H9 (cell line): ENCODE measurements around the gene CHN2. TPM values are rescaled to one million over a fixed set of nuclear protein-coding genes. Genes with fewer than 3 reads are reported as not detected.

Experiments
- DNase-seq: peaks from one replicate; pipeline ENCODE4 v3.0.0-alpha.2; 2017
- H2AFZ ChIP-seq: one replicate; pipeline ENCODE4 v1.6.1; 2013; ENCODE audit warnings: mild to moderate bottlenecking, low read length, control low read depth, moderate library complexity
- H2AK5ac ChIP-seq: 2 replicates; pipeline ENCODE4 v1.6.1; 2013; ENCODE audit warnings: low read length, control low read depth, mixed read lengths; ENCODE audit not compliant: insufficient read length
- H2BK120ac ChIP-seq: one replicate; pipeline ENCODE4 v1.6.1; 2013; ENCODE audit warnings: low read depth, mild to moderate bottlenecking, low read length, control low read depth, inconsistent platforms; ENCODE audit not compliant: poor library complexity, severe bottlenecking
- H2BK12ac ChIP-seq: 2 replicates; pipeline ENCODE4 v1.6.1; 2013; ENCODE audit warnings: low read length, control low read depth, mixed read lengths, low read depth; ENCODE audit not compliant: insufficient read length
- H2BK15ac ChIP-seq: 2 replicates; pipeline ENCODE4 v1.6.1; 2013; ENCODE audit warnings: low read depth, low read length, control low read depth
- H2BK20ac ChIP-seq: one replicate; pipeline ENCODE4 v1.6.1; 2013; ENCODE audit warnings: low read depth, mild to moderate bottlenecking, low read length, control low read depth, inconsistent platforms; ENCODE audit not compliant: poor library complexity, severe bottlenecking
- H2BK5ac ChIP-seq: 2 replicates; pipeline ENCODE4 v1.6.1; 2013; ENCODE audit warnings: low read length, control low read depth, mixed read lengths; ENCODE audit not compliant: insufficient read length
- H3K14ac ChIP-seq: 2 replicates; pipeline ENCODE4 v1.6.1; 2013; ENCODE audit warnings: low read length, control low read depth; ENCODE audit not compliant: insufficient read depth
- H3K18ac ChIP-seq: 2 replicates; pipeline ENCODE4 v1.6.1; 2013; ENCODE audit warnings: low read depth, mild to moderate bottlenecking, mixed read lengths, low read length, control low read depth; ENCODE audit not compliant: insufficient read length
- H3K23ac ChIP-seq: 2 replicates; pipeline ENCODE4 v1.6.1; 2013; ENCODE audit warnings: low read length, control low read depth, mixed read lengths, low read depth; ENCODE audit not compliant: insufficient read length
- H3K23me2 ChIP-seq: 2 replicates; pipeline ENCODE4 v1.6.1; 2013; ENCODE audit warnings: low read depth, mild to moderate bottlenecking, mixed read lengths, low read length, control low read depth; ENCODE audit not compliant: insufficient read length, poor library complexity, severe bottlenecking
- H3K27ac ChIP-seq: 2 replicates; pipeline ENCODE4 v1.5.1; 2013; ENCODE audit warnings: low read length, control low read depth, mixed read lengths, low read depth; ENCODE audit not compliant: insufficient read length
- H3K27me3 ChIP-seq: 2 replicates; pipeline ENCODE4 v1.6.1; 2013; ENCODE audit warnings: low read length, control low read depth, inconsistent platforms; ENCODE audit not compliant: insufficient read depth
- H3K4ac ChIP-seq: 2 replicates; pipeline ENCODE4 v1.6.1; 2013; ENCODE audit warnings: low read depth, mild to moderate bottlenecking, control low read depth, inconsistent platforms, low read length, moderate library complexity
- H3K4me1 ChIP-seq: 2 replicates; pipeline ENCODE4 v1.6.1; 2013; ENCODE audit warnings: low read length, control low read depth, inconsistent platforms; ENCODE audit not compliant: insufficient read depth
- H3K4me2 ChIP-seq: 2 replicates; pipeline ENCODE4 v1.6.1; 2013; ENCODE audit warnings: low read length, control low read depth, mixed read lengths; ENCODE audit not compliant: insufficient read length, insufficient read depth
- H3K56ac ChIP-seq: 2 replicates; pipeline ENCODE4 v1.6.1; 2013; ENCODE audit warnings: low read depth, mild to moderate bottlenecking, mixed read lengths, low read length, control low read depth; ENCODE audit not compliant: insufficient read length
- H3K79me1 ChIP-seq: 2 replicates; pipeline ENCODE4 v1.6.1; 2013; ENCODE audit warnings: low read depth, mild to moderate bottlenecking, moderate library complexity, low read length, control low read depth, inconsistent platforms; ENCODE audit not compliant: insufficient read depth, poor library complexity, severe bottlenecking
- H3K79me2 ChIP-seq: 2 replicates; pipeline ENCODE4 v1.6.1; 2013; ENCODE audit warnings: low read length, control low read depth, inconsistent platforms; ENCODE audit not compliant: insufficient read depth
- H3K9ac ChIP-seq: 2 replicates; pipeline ENCODE4 v1.6.1; 2013; ENCODE audit warnings: low read length, control low read depth, mixed read lengths; ENCODE audit not compliant: insufficient read length; ENCODE audit errors: extremely low read depth
- H3K9me3 ChIP-seq: one replicate; pipeline ENCODE4 v1.6.1; 2013; ENCODE audit warnings: low read depth, low read length, inconsistent platforms; ENCODE audit not compliant: control insufficient read depth
- H3T11ph ChIP-seq: one replicate; pipeline ENCODE4 v1.6.1; 2013; ENCODE audit warnings: mild to moderate bottlenecking, low read length, control low read depth, inconsistent platforms
- H4K20me1 ChIP-seq: one replicate; pipeline ENCODE4 v1.6.1; 2013; ENCODE audit not compliant: control insufficient read depth, insufficient read length, insufficient read depth
- H4K5ac ChIP-seq: 2 replicates; pipeline ENCODE4 v1.6.1; 2013; ENCODE audit warnings: low read depth, mild to moderate bottlenecking, mixed read lengths, low read length, control low read depth; ENCODE audit not compliant: insufficient read length
- H4K8ac ChIP-seq: replicated peaks from 2 replicates; pipeline ENCODE4 v1.6.1; 2013; ENCODE audit warnings: low read length, control low read depth, mixed read lengths, low read depth; ENCODE audit not compliant: insufficient read length
- H4K91ac ChIP-seq: 2 replicates; pipeline ENCODE4 v1.6.1; 2013; ENCODE audit warnings: low read depth, mild to moderate bottlenecking, moderate library complexity, mixed read lengths, low read length, control low read depth; ENCODE audit not compliant: insufficient read length
- H3K27ac Mint-ChIP-seq, 3 experiments: 2 replicates in 2 of 3; 3 replicates in 1 of 3; pipeline ENCODE4 v1.8.0; 2020 to 2021; ENCODE audit warnings: mixed read lengths in 3 of 3, mild to moderate bottlenecking in 1 of 3, moderate library complexity in 1 of 3
- H3K27me3 Mint-ChIP-seq: 2 replicates; pipeline ENCODE4 v1.8.0; 2021; ENCODE audit warnings: low read depth, mild to moderate bottlenecking, moderate library complexity, mixed read lengths
- H3K36me3 Mint-ChIP-seq, 3 experiments: 2 replicates in 2 of 3; 3 replicates in 1 of 3; pipeline ENCODE4 v1.8.0; 2020 to 2021; ENCODE audit warnings: low read depth in 3 of 3, mixed read lengths in 3 of 3; ENCODE audit not compliant: insufficient read depth in 1 of 3
- H3K4me1 Mint-ChIP-seq, 2 experiments: 2 replicates each; pipeline ENCODE4 v1.8.0; 2020; ENCODE audit warnings: mixed read lengths in 2 of 2
- H3K4me3 Mint-ChIP-seq, 2 experiments: 2 replicates in 1 of 2; 3 replicates in 1 of 2; pipeline ENCODE4 v1.8.0; 2020 to 2021; ENCODE audit warnings: mild to moderate bottlenecking in 2 of 2, mixed read lengths in 2 of 2, moderate library complexity in 1 of 2
- H3K9me3 Mint-ChIP-seq, 2 experiments: 2 replicates in 1 of 2; 3 replicates in 1 of 2; pipeline ENCODE4 v1.8.0; 2020; ENCODE audit warnings: mild to moderate bottlenecking in 2 of 2, mixed read lengths in 2 of 2, moderate library complexity in 1 of 2
- CTCF ChIP-seq: fragments of 200-600 bp; sonication (generic); conservative IDR thresholded peaks from 3 replicates; pipeline ENCODE4 v1.8.0; 2021; ENCODE audit warnings: antibody characterized with exemption, mild to moderate bottlenecking
- WGBS: extraction: QIAGEN DNeasy Blood & Tissue Kit; methylation state at CpG from one replicate; pipeline ENCODE4 v1.1.7; 2013; ENCODE audit warnings: missing lambda C conversion rate, low lambda C conversion rate, mixed read lengths; ENCODE audit not compliant: insufficient read length; ENCODE audit errors: extremely low coverage; 5-methylcytosine and 5-hydroxymethylcytosine counted together
- total RNA-seq: library from RNA; stranded (reverse); gene quantifications from 2 replicates; pipeline ENCODE4 v1.2.1, GENCODE V29; 2021

Gene CHN2
- total RNA-seq, 1 experiment from 2014 or later = 3.3 TPM

- Histone ChIP-seq H2AK5ac (no peak overlapping the region), H2BK120ac (no peak overlapping the region), H3K9ac (no peak overlapping the region), H3K79me1 (no peaks in the 10 kb centered on the region), H3K56ac (no peak overlapping the region), H3K18ac (no peak overlapping the region), H2AFZ (no peak overlapping the region), H4K5ac (no peak overlapping the region), H3K4me2 (no peak overlapping the region), H3K14ac (no peak overlapping the region), H3K4me1 (no peaks in the 10 kb centered on the region), H3K79me2 (no peaks in the 10 kb centered on the region), H3K4ac (no peak overlapping the region), H2BK5ac (no peak overlapping the region), H3K27ac (no peak overlapping the region), H3K9me3 (no peaks in the 10 kb centered on the region), H3K27me3 (no peaks in the 10 kb centered on the region), H2BK12ac (no peak overlapping the region), H3T11ph (no peak overlapping the region), H3K23me2 (no peaks in the 10 kb centered on the region), H2BK20ac (no peak overlapping the region), H4K8ac (no peak overlapping the region), H4K20me1 (no peaks in the 10 kb centered on the region), H4K91ac (no peak overlapping the region), H2BK15ac (no peak overlapping the region; the same call in 1 of the 2 replicates), H3K23ac (no peak overlapping the region)
- Mint-ChIP-seq H3K27ac (no peak overlapping the region), H3K27me3 (no peaks in the 10 kb centered on the region; the same call in 1 of the 2 replicates), H3K36me3 (no peaks in the 10 kb centered on the region), H3K9me3 (no peaks in the 10 kb centered on the region; a peak in 2 of 5 replicates), H3K4me1 (peaks cover 5% of the 10 kb centered on the region in 2 experiments; a peak in 3 of 4 replicates), H3K4me3 (no peak overlapping the region)
- no peak for TF ChIP-seq CTCF
- no peak for DNase-seq
- no CpG with 5 or more reads among the region's 5 CpGs for WGBS
These were observed 61.5 kb downstream of the CHN2 start for GRCh38 chr7:29255906-29256692.
